Spleen (tissue), 11 donors: Measurements from ENCODE around the gene HSCB. TPM values are rescaled to one million over a fixed set of nuclear protein-coding genes. Genes with fewer than 3 reads are reported as not detected.

Source experiments
- DNase-seq: peaks from one replicate; pipeline ENCODE4 v3.0.0-alpha.2; 2020
- H3K27ac ChIP-seq, 8 donors: fragments of 200-600 bp; sonication (generic) in 7 of 8; 1 replicate in 4 of 8; 2 replicates in 4 of 8; pipeline versions ENCODE4 v1.5.0 to v1.8.0; 2016 to 2021; ENCODE audit warnings: inconsistent platforms in 4 of 8, mild to moderate bottlenecking in 4 of 8, moderate library complexity in 1 of 8
- H3K27me3 ChIP-seq, 7 donors: fragments of 200-600 bp; sonication (generic) in 6 of 7; replicated peaks in 1 of 7; 1 replicate in 4 of 7; 2 replicates in 3 of 7; pipeline versions ENCODE4 v1.5.0 to v1.8.0; 2016 to 2021; ENCODE audit warnings: inconsistent platforms in 3 of 7, mild to moderate bottlenecking in 1 of 7
- H3K36me3 ChIP-seq, 6 donors: fragments of 200-600 bp; sonication (generic) in 5 of 6; 1 replicate in 4 of 6; 2 replicates in 2 of 6; pipeline versions ENCODE4 v1.5.0 to v1.8.0; 2016 to 2021; ENCODE audit warnings: inconsistent platforms in 2 of 6
- H3K4me1 ChIP-seq, 6 donors: fragments of 200-600 bp; sonication (generic) in 5 of 6; 1 replicate in 3 of 6; 2 replicates in 3 of 6; pipeline versions ENCODE4 v1.5.0 to v1.8.0; 2016 to 2021; ENCODE audit warnings: inconsistent platforms in 3 of 6
- H3K4me3 ChIP-seq, 8 donors: fragments of 200-600 bp; sonication (generic) in 7 of 8; 1 replicate in 4 of 8; 2 replicates in 4 of 8; pipeline versions ENCODE4 v1.5.0 to v1.8.0; 2016 to 2021; ENCODE audit warnings: inconsistent platforms in 4 of 8, mild to moderate bottlenecking in 4 of 8, moderate library complexity in 2 of 8
- H3K9me3 ChIP-seq, 8 donors: fragments of 200-600 bp; sonication (generic) in 7 of 8; 1 replicate in 4 of 8; 2 replicates in 4 of 8; pipeline versions ENCODE4 v1.5.0 to v1.8.0; 2016 to 2021; ENCODE audit warnings: inconsistent platforms in 4 of 8
- POLR2A ChIP-seq, 3 donors: fragments of 450-650 bp; IDR thresholded peaks; one replicate each; pipeline ENCODE4 v1.5.1; 2017; ENCODE audit warnings: antibody characterized with exemption in 3 of 3, mild to moderate bottlenecking in 1 of 3
- POLR2AphosphoS5 ChIP-seq, 3 donors: sonication (generic); formaldehyde crosslinking; IDR thresholded peaks; one replicate each; pipeline ENCODE4 v1.5.1; 2017; ENCODE audit warnings: antibody characterized with exemption in 3 of 3
- WGBS, 5 donors: extraction: QIAGEN DNeasy Blood & Tissue Kit in 3 of 5; methylation state at CpG; one replicate each; pipeline versions ENCODE4 v1.1.5 to v1.1.7; 2013 to 2018; 5-methylcytosine and 5-hydroxymethylcytosine counted together
- intact Hi-C: fragments of 100-400 bp; cut with DNase I; formaldehyde crosslinking; loops from one replicate; pipeline ENCODE4 v1.15.0; 2023; ENCODE audit warnings: low total_unique reads
- polyA plus RNA-seq, 3 donors: library from polyadenylated mRNA; stranded (reverse); fragments of 200-250 nt; gene quantifications; one replicate each; pipeline ENCODE4 v1.2.1, GENCODE V29; 2013
- total RNA-seq, 7 donors: library from RNA; depleted of rRNA in 3 of 7; stranded (reverse); fragments of >200 nt in 3 of 7; fragmentation: NEBNext Ultra II Directional in 4 of 7; extraction: Animal tissue kit (Norgen Biotek cat#: 25700) in 4 of 7; gene quantifications; one replicate each; pipeline versions ENCODE4 v1.1.0 to v1.2.1, GENCODE V29; 2016 to 2021
- TF ChIP-seq, protein P1 (sequence below), 11 experiments: fragments of 200-600 bp in 7 of 11; fragments of 450-650 bp in 4 of 11; sonication (generic) in 4 of 11; IDR thresholded peaks in 8 of 11; conservative IDR thresholded peaks in 3 of 11; 1 replicate in 7 of 11; 2 replicates in 4 of 11; pipeline versions ENCODE4 v1.4.0 to v1.8.0; 2016 to 2021; ENCODE audit warnings: antibody characterized with exemption in 11 of 11, inconsistent platforms in 4 of 11, mild to moderate bottlenecking in 1 of 11
- donor health status: healthy with polysubstance abuse.
- donor health status: DM: no; HTN: no; CAD: no; lungs with moderate emphysema.
- donor health status: DM: no; HTN: no; CAD: no.
- donor health status: Bipolar disorder and iron deficiency.
- donor health status: healthy.
- donor health status: DM: no; HTN: no; CAD: no.
- donor health status: DM: yes; HTN: yes; CAD: no.

HSCB gene
- total and polyA plus RNA-seq, 10 donors = 13.5 to 26.6 (median 19.0) TPM

DNA sequence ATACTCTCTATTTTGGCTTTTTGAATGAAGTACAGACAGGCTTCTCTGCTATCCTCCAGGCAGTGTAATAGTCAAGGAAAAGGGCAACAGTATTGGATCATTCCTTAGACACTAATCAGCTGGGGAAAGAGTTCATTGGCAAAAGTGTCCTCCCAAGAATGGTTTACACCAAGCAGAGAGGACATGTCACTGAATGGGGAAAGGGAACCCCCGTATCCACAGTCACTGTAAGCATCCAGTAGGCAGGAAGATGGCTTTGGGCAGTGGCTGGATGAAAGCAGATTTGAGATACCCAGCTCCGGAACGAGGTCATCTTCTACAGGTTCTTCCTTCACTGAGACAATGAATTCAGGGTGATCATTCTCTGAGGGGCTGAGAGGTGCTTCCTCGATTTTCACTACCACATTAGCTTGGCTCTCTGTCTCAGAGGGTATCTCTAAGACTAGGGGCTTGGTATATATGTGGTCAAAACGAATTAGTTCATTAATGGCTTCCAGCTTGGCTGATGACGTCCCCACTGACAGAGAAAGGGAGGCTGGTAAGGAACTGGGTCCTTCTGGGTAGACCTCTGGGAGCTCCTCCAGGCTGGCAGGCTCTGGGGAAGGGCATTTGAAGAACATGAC, 53.3 kb downstream of the HSCB start:
- no peak for DNase-seq
- 69 to 83% (median 77%) methylated on average over 6 of the region's 6 CpGs for WGBS, 5 donors
- Histone ChIP-seq H3K27me3 (no peaks in the 10 kb centered on the region), H3K4me3 (peak overlapping the region in 1 of 8 donors; percentile 97), H3K9me3 (no peaks in the 10 kb centered on the region), H3K36me3 (peaks cover 0 to 67% (median 46%) of the 10 kb centered on the region in 6 donors), H3K27ac (peak overlapping the region in 3 of 8 donors; percentile 15 to 65 (median 29)), H3K4me1 (peaks cover 38 to 97% (median 87%) of the 10 kb centered on the region in 6 donors)
- intact Hi-C loops = no loop called here
- peak in 1 of 3 donors; percentile 59 for TF ChIP-seq POLR2AphosphoS5 (IDR thresholded peaks at IDR 0.05)
- TF ChIP-seq, protein P1, sequence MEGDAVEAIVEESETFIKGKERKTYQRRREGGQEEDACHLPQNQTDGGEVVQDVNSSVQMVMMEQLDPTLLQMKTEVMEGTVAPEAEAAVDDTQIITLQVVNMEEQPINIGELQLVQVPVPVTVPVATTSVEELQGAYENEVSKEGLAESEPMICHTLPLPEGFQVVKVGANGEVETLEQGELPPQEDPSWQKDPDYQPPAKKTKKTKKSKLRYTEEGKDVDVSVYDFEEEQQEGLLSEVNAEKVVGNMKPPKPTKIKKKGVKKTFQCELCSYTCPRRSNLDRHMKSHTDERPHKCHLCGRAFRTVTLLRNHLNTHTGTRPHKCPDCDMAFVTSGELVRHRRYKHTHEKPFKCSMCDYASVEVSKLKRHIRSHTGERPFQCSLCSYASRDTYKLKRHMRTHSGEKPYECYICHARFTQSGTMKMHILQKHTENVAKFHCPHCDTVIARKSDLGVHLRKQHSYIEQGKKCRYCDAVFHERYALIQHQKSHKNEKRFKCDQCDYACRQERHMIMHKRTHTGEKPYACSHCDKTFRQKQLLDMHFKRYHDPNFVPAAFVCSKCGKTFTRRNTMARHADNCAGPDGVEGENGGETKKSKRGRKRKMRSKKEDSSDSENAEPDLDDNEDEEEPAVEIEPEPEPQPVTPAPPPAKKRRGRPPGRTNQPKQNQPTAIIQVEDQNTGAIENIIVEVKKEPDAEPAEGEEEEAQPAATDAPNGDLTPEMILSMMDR (IDR thresholded peaks at IDR 0.05 in 8 of 11, conservative IDR thresholded peaks at IDR 0.05 in 3 of 11) = no peak
- no peak for TF ChIP-seq POLR2A (IDR thresholded peaks at IDR 0.05)

DNA sequence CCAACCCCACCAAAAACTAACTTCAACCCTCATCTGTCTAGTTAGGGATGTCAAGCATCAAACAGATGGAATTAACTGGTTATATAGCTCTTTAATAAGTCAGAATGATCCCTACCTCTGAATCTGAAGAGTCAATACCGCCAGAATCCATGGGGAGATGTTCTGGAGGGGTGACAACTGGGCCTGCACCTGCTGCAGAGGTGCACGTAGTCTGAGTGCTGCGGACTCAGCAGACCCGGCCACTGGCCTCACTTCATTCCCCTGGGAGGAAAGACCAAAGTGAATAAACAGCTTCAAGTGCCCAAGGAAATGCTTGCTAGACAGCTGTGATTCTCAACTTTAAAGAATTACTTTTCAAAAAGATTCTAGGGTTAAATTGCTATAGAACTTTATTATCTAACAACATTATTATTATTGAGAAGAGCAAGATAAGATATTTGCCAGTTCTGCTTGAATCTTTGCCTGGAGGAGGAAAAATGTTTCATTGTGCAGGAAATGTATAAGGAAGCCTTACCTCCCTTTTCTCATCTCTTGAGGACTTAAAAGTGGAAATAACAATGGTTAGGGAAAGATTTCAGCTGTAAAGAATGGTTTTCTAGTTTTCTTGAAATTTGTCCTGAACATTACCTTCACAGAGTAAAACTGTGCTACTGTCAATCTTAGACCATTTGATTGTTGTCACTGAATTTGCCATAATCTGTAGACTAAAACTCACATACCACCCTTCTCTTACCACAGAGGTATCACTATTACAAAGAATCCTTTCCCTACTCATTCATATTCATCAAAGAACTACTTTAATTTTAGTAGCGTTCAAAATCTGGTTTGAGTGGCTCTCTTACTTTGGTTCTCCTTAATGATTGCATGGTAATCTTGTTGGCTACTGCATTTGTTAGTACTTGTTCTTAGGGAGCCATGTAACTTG, 54.4 kb downstream of the HSCB start:
- Histone ChIP-seq H3K4me1 (peaks cover 41 to 91% (median 79%) of the 10 kb centered on the region in 6 donors), H3K27ac (peak overlapping the region in 4 of 8 donors; percentile 3 to 65 (median 22)), H3K36me3 (peaks cover 0 to 67% (median 46%) of the 10 kb centered on the region in 6 donors), H3K27me3 (no peaks in the 10 kb centered on the region), H3K4me3 (peak overlapping the region in 1 of 8 donors; percentile 97), H3K9me3 (no peaks in the 10 kb centered on the region)
- intact Hi-C loops = no loop called here
- 58 to 78% (median 66%) methylated on average over 5 of the region's 5 CpGs for WGBS, 5 donors
- no peak for DNase-seq
- TF ChIP-seq, protein P1 (IDR thresholded peaks at IDR 0.05 in 8 of 11, conservative IDR thresholded peaks at IDR 0.05 in 3 of 11) = no peak
- TF ChIP-seq POLR2A (IDR thresholded peaks at IDR 0.05) (no peak), POLR2AphosphoS5 (IDR thresholded peaks at IDR 0.05) (peak in 2 of 3 donors; percentile 26 to 31)

DNA sequence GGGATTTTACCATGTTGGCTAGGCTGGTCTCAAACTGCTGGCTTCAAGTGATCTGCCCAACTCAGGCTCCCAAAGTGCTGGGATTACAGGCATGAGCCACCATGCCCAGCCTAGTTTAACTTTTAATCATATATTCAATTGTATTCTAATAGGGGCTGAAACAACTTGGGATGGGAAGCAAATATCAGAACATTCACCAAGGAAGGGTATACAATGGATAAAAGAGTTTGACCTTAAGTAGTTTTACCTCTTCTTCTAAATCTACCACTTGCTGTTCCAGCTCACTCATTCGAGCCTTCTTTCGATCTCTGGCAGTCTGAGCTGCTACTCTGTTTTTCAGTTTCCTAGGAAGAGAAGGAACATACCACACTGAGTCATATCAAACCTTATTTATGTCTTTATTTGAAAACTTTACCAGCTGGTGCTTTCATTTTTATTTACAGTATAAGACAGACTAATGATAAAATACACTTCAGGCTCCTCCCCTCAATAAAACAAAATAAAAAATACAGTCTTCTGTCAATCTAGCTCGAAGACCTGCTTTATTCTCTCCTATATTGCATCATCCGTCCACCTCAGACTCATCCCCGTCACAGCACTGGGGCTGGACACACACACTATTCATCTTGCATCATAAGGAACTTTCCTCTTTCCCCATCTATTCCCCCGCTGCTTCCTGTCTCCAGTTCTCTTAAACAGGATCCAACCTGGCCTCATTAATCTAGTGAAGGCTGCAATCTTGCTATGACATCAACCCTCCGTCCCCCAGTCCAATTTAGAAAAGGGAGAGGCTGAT, 57.2 kb downstream of the HSCB start:
- peak overlapping the region; percentile 54 to 97 (median 84) for H3K4me3 ChIP-seq

More for the DNA sequence above, 57.2 kb downstream of the HSCB start:
- 1 to 2% (median 2%) methylated on average over 7 of the region's 7 CpGs for WGBS, 5 donors
- Histone ChIP-seq H3K4me1 (peaks cover 48 to 90% (median 78%) of the 10 kb centered on the region in 6 donors), H3K27ac (peak overlapping the region; percentile 98 to 100 (median 99)), H3K27me3 (no peaks in the 10 kb centered on the region), H3K9me3 (no peaks in the 10 kb centered on the region), H3K36me3 (peaks cover 0 to 50% (median 33%) of the 10 kb centered on the region in 6 donors)
- DNase-seq = no peak
- TF ChIP-seq POLR2AphosphoS5 (IDR thresholded peaks at IDR 0.05) (peak in 1 of 3 donors; percentile 79), POLR2A (IDR thresholded peaks at IDR 0.05) (no peak)
- intact Hi-C loops = no loop called here
